AG04450 (cell line): Measurements from ENCODE around the gene LHCGR. TPM values are rescaled to one million over a fixed set of nuclear protein-coding genes. Genes with fewer than 3 reads are reported as not detected.
"Not testable (repeated sequence)": the region's sequence is repeated elsewhere in the genome, so short reads cannot be mapped to it uniquely, and the experiment has no call there.

ENCODE experiments used
- CTCF ChIA-PET: fragments of 300-600, 350-600 bp; formaldehyde crosslinking; extraction: SDS; loops from one replicate; lab custom pipeline; 2022; ENCODE audit warnings: antibody characterized with exemption, inconsistent platforms; lab: Charles Lee
- POLR2A ChIA-PET: fragments of 350-600 bp; formaldehyde crosslinking; extraction: SDS; loops from one replicate; lab custom pipeline; 2021; ENCODE audit warnings: antibody characterized with exemption, inconsistent platforms; lab: Yijun Ruan, JAX
- DNase-seq: peaks from one replicate; pipeline ENCODE4 v3.0.0-alpha.2; 2011; ENCODE audit warnings: low read depth, low spot score
- H3K27ac ChIP-seq: one replicate; pipeline ENCODE4 v1.5.1; 2012; ENCODE audit warnings: low read depth, low read length, control low read depth
- H3K27me3 ChIP-seq: one replicate; pipeline ENCODE4 v1.6.0; 2012; ENCODE audit warnings: low read length; ENCODE audit not compliant: control insufficient read depth, insufficient read depth
- H3K4me3 ChIP-seq: 2 replicates; pipeline ENCODE4 v1.5.1; 2011; ENCODE audit warnings: mild to moderate bottlenecking, low read depth, low read length, control low read depth
- H3K9me3 ChIP-seq: 2 replicates; pipeline ENCODE4 v1.5.1; 2012; ENCODE audit warnings: low read length; ENCODE audit not compliant: control insufficient read depth, insufficient read depth
- polyA plus RNA-seq: library from polyadenylated mRNA; depleted of rRNA; stranded (reverse); fragments of >200 nt; gene quantifications from 2 replicates; pipeline ENCODE4 v1.2.3, GENCODE V29; 2011
- TF ChIP-seq, protein P1 (sequence below): IDR thresholded peaks from 2 replicates; pipeline ENCODE4 v1.5.1; 2011; ENCODE audit warnings: low read depth, low read length, control low read depth, inconsistent platforms

The LHCGR gene
- polyA plus RNA-seq, 1 experiment: 3.8 TPM

- CTCF ChIA-PET: no interaction called here
- POLR2A ChIA-PET: no interaction called here
Observed at GRCh38 chr2:48707466-48707865, 48.1 kb downstream of the LHCGR start.

DNA sequence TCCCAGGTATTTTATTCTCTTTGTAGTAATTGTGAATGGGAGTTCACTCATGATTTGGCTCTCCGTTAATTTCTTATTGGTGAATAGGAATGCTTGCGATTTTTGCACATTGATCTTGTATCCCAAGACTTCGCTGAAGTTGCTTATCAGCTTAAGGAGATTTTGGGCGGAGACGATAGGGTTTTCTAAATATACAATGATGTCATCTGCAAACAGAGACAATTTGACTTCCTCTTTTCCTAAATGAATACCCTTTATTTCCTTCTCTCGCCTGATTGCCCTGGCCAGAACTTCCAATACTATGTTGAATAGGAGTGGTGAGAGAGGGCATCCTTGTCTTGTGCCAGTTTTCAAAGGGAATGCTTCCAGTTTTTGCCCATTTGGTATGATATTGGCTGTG is 51.9 kb downstream of the LHCGR start:
- H3K9me3 ChIP-seq: not testable (repeated sequence)

More at GRCh38 chr2:48707466-48707865, 48.1 kb downstream of the LHCGR start:
- H3K27ac ChIP-seq: no peak overlapping the region
- TF ChIP-seq, protein P1, sequence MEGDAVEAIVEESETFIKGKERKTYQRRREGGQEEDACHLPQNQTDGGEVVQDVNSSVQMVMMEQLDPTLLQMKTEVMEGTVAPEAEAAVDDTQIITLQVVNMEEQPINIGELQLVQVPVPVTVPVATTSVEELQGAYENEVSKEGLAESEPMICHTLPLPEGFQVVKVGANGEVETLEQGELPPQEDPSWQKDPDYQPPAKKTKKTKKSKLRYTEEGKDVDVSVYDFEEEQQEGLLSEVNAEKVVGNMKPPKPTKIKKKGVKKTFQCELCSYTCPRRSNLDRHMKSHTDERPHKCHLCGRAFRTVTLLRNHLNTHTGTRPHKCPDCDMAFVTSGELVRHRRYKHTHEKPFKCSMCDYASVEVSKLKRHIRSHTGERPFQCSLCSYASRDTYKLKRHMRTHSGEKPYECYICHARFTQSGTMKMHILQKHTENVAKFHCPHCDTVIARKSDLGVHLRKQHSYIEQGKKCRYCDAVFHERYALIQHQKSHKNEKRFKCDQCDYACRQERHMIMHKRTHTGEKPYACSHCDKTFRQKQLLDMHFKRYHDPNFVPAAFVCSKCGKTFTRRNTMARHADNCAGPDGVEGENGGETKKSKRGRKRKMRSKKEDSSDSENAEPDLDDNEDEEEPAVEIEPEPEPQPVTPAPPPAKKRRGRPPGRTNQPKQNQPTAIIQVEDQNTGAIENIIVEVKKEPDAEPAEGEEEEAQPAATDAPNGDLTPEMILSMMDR: no peak
- no peak overlapping the region for H3K4me3 ChIP-seq
- peaks cover 9% of the 10 kb centered on the region for H3K9me3 ChIP-seq
- no peaks in the 10 kb centered on the region for H3K27me3 ChIP-seq
- no peak for DNase-seq

DNA sequence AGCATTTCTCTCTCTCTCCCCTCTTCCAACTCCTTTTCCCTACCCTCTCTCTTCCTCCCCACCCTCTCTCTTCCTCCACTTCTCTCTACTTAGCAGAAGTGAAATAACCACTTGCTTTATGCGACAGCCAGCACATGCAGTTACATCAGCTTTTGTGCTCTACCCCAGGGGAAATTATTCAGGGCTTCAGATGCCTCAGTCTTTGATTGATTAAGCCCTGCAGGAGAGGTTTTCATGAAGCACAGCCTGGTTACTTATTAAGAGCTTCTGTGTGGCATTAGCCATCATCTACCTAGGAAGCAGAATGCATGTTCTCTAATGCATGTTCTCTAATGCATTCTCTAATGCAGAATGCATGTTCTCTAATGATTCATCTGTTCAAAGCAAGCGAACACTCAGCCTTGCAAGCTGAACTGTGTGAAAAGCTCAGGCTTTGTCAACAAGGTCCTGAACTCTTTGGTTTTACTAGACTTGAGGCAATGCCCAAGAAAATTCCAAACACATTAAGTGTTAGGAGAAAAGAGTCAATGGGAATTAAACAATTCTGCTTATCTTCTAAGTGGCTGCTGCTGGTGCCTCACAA is 56.1 kb downstream of the LHCGR start:
- H3K9me3 ChIP-seq: no peaks in the 10 kb centered on the region
- ChIA-PET POLR2A (interaction anchor here (0.7 to 1.2 kb wide), 2 partner anchors 16 to 153 kb away, joined by 3 to 4 read pairs; no protein-coding TSS in a partner anchor), CTCF (interaction anchor here (1.2 kb wide), 1 partner anchor 13 kb away, joined by 3 read pairs; no protein-coding TSS in a partner anchor)
- no peak overlapping the region for H3K4me3 ChIP-seq
- H3K27me3 ChIP-seq: no peaks in the 10 kb centered on the region
- DNase-seq: no peak
- no peak overlapping the region for H3K27ac ChIP-seq
- TF ChIP-seq, protein P1: no peak

More for the DNA sequence above, 51.9 kb downstream of the LHCGR start:
- DNase-seq, H3K4me3 ChIP-seq, H3K27ac ChIP-seq, H3K27me3 ChIP-seq, CTCF ChIA-PET, POLR2A ChIA-PET: not testable (repeated sequence)

DNA sequence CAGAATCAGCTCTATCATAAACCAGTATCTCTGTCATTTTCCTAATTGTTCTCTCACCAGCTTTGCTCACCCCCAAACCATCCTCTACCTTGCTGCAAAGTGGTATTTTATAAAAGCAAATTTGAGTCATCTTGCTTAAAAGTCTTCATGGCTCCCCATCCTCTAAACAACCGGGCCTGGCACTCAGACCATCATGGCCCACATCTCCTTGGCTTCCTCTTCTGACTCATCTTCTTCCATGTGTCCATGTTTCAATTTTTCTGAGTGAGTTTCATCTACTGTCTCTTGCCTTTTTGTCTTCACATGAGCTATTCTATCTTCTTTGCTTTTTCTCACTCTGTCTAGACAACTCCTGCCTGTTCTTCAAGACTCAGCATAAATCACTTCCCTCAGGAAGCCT is 58.6 kb downstream of the LHCGR start:
- TF ChIP-seq, protein P1: no peak
- ChIA-PET CTCF (no interaction called here), POLR2A (no interaction called here)
- Histone ChIP-seq H3K4me3 (no peak overlapping the region), H3K9me3 (no peaks in the 10 kb centered on the region), H3K27ac (no peak overlapping the region), H3K27me3 (no peaks in the 10 kb centered on the region)
- DNase-seq: no peak

- no peak overlapping the region for H3K4me3 ChIP-seq
- TF ChIP-seq, protein P1: no peak
- CTCF ChIA-PET: no interaction called here
Observed at GRCh38 chr2:48695991-48696390, 59.5 kb downstream of the LHCGR start.

More at GRCh38 chr2:48695991-48696390, 59.5 kb downstream of the LHCGR start:
- Histone ChIP-seq H3K9me3 (no peaks in the 10 kb centered on the region), H3K27ac (no peak overlapping the region), H3K27me3 (no peaks in the 10 kb centered on the region)
- DNase-seq: no peak
- POLR2A ChIA-PET: no interaction called here
